Sigmoid colon (tissue), 7 donors: ENCODE results near the gene VMAC. TPM values are rescaled to one million over a fixed set of nuclear protein-coding genes. Genes with fewer than 3 reads are reported as not detected.

Source experiments
- DNase-seq: peaks from one replicate; pipeline ENCODE4 v3.0.0-alpha.2; 2019
- H3K27ac ChIP-seq, 4 donors: fragments of 200-600 bp; sonication (generic); one replicate each; pipeline ENCODE4 v1.5.1; 2016 to 2019; ENCODE audit warnings: mild to moderate bottlenecking in 1 of 4
- H3K27me3 ChIP-seq, 3 donors: fragments of 200-600 bp; sonication (generic); one replicate each; pipeline ENCODE4 v1.5.1; 2019; ENCODE audit warnings: mild to moderate bottlenecking in 1 of 3
- H3K36me3 ChIP-seq, 4 donors: fragments of 200-600 bp; sonication (generic); one replicate each; pipeline ENCODE4 v1.5.1; 2016 to 2019
- H3K4me1 ChIP-seq, 4 donors: fragments of 200-600 bp; sonication (generic); one replicate each; pipeline ENCODE4 v1.5.1; 2017 to 2019
- H3K4me3 ChIP-seq, 4 donors: fragments of 200-600 bp; sonication (generic); one replicate each; pipeline ENCODE4 v1.5.1; 2017 to 2019; ENCODE audit warnings: mild to moderate bottlenecking in 2 of 4, moderate library complexity in 1 of 4
- H3K9me3 ChIP-seq, 4 donors: fragments of 200-600 bp in 3 of 4; sonication (generic) in 3 of 4; one replicate each; pipeline versions ENCODE4 v1.5.1 to v1.6.1; 2013 to 2019
- CTCF ChIP-seq, 4 experiments: fragments of 450-650 bp in 3 of 4; fragments of 200-600 bp in 1 of 4; IDR thresholded peaks; one replicate each; pipeline ENCODE4 v1.5.1; 2016 to 2019; ENCODE audit warnings: antibody characterized with exemption in 4 of 4, mild to moderate bottlenecking in 3 of 4, moderate library complexity in 2 of 4
- EP300 ChIP-seq, 4 donors: sonication (generic); formaldehyde crosslinking; IDR thresholded peaks; one replicate each; pipeline ENCODE4 v1.6.1; 2017; ENCODE audit warnings: antibody characterized with exemption in 4 of 4
- POLR2A ChIP-seq, 2 donors: fragments of 450-650 bp; IDR thresholded peaks; one replicate each; pipeline ENCODE4 v1.6.1; 2016; ENCODE audit warnings: antibody characterized with exemption in 2 of 2, mild to moderate bottlenecking in 2 of 2, moderate library complexity in 2 of 2
- POLR2AphosphoS5 ChIP-seq, 4 donors: sonication (generic); formaldehyde crosslinking; IDR thresholded peaks; one replicate each; pipeline ENCODE4 v1.6.1; 2017; ENCODE audit warnings: antibody characterized with exemption in 4 of 4
- WGBS, 2 donors: extraction: QIAGEN DNeasy Blood & Tissue Kit; methylation state at CpG; one replicate each; pipeline ENCODE4 v1.1.7; 2013; 5-methylcytosine and 5-hydroxymethylcytosine counted together
- intact Hi-C: fragments of 100-400 bp; cut with DNase I; formaldehyde crosslinking; loops from one replicate; pipeline ENCODE4 v1.15.1; 2023
- polyA plus RNA-seq, 3 donors: library from polyadenylated mRNA; stranded (reverse); fragments of 200-250 nt; gene quantifications; one replicate each; pipeline ENCODE4 v1.2.3, GENCODE V29; 2013
- total RNA-seq, 4 donors: library from RNA; depleted of rRNA; stranded (reverse); fragments of >200 nt; gene quantifications; one replicate each; pipeline ENCODE4 v1.1.0, GENCODE V29; 2016
- donor health status: healthy with polysubstance abuse.
- donor health status: Bipolar disorder and iron deficiency.
- donor health status: healthy.

VMAC gene
- total and polyA plus RNA-seq, 7 donors: 1.6 to 14.4 (median 6.4) TPM

- no peaks in the 10 kb centered on the region for H3K27me3 ChIP-seq
- no peaks in the 10 kb centered on the region for H3K9me3 ChIP-seq
- 95 to 96% methylated on average over 21 of the region's 21 CpGs for WGBS, 2 donors
- DNase-seq: no peak
- H3K36me3 ChIP-seq: peaks cover 15 to 58% (median 16%) of the 10 kb centered on the region in 4 donors
- intact Hi-C loops: no loop called here
- no peak for TF ChIP-seq POLR2A (IDR thresholded peaks at IDR 0.05)
- no peak for TF ChIP-seq POLR2AphosphoS5 (IDR thresholded peaks at IDR 0.05)
- no peak for TF ChIP-seq EP300 (IDR thresholded peaks at IDR 0.05)
- no peak for TF ChIP-seq CTCF (IDR thresholded peaks at IDR 0.05)
- H3K4me1 ChIP-seq: peaks cover 0 to 91% (median 63%) of the 10 kb centered on the region in 4 donors
- peak overlapping the region in 3 of 4 donors; percentile 69 to 85 (median 80) for H3K27ac ChIP-seq
- H3K4me3 ChIP-seq: no peak overlapping the region
Observed at GRCh38 chr19:5932609-5933262, 28.1 kb downstream of the VMAC start.

- intact Hi-C loops: no loop called here
- no peak for DNase-seq
- Histone ChIP-seq H3K4me1 (peaks cover 0 to 90% (median 64%) of the 10 kb centered on the region in 4 donors), H3K9me3 (no peaks in the 10 kb centered on the region), H3K27ac (peak overlapping the region; percentile 69 to 85 (median 77)), H3K36me3 (peaks cover 12 to 52% (median 14%) of the 10 kb centered on the region in 4 donors), H3K27me3 (no peaks in the 10 kb centered on the region), H3K4me3 (no peak overlapping the region)
- TF ChIP-seq CTCF (IDR thresholded peaks at IDR 0.05): no peak
- TF ChIP-seq POLR2AphosphoS5 (IDR thresholded peaks at IDR 0.05): peak in 2 of 4 donors; percentile 34 to 42
- no peak for TF ChIP-seq POLR2A (IDR thresholded peaks at IDR 0.05)
- TF ChIP-seq EP300 (IDR thresholded peaks at IDR 0.05): no peak
- 93 to 96% methylated on average over 20 of the region's 20 CpGs for WGBS, 2 donors
Observed at GRCh38 chr19:5933391-5934068, 28.9 kb downstream of the VMAC start.

- Histone ChIP-seq H3K4me1 (peaks cover 0 to 88% (median 65%) of the 10 kb centered on the region in 4 donors), H3K4me3 (no peak overlapping the region), H3K36me3 (peaks cover 7 to 49% (median 11%) of the 10 kb centered on the region in 4 donors), H3K9me3 (no peaks in the 10 kb centered on the region), H3K27me3 (no peaks in the 10 kb centered on the region), H3K27ac (peak overlapping the region; percentile 69 to 85 (median 77))
- intact Hi-C loops: no loop called here
- TF ChIP-seq CTCF (IDR thresholded peaks at IDR 0.05): no peak
- TF ChIP-seq EP300 (IDR thresholded peaks at IDR 0.05): no peak
- no peak for TF ChIP-seq POLR2A (IDR thresholded peaks at IDR 0.05)
- TF ChIP-seq POLR2AphosphoS5 (IDR thresholded peaks at IDR 0.05): no peak
- 94 to 95% methylated on average over 5 of the region's 5 CpGs for WGBS, 2 donors
- DNase-seq: no peak
Observed at GRCh38 chr19:5934069-5934401, 29.4 kb downstream of the VMAC start.

- peaks cover 0 to 49% (median 12%) of the 10 kb centered on the region in 4 donors for H3K36me3 ChIP-seq
- H3K27ac ChIP-seq: peak overlapping the region; percentile 69 to 85 (median 77)
- H3K4me3 ChIP-seq: no peak overlapping the region
- H3K9me3 ChIP-seq: no peaks in the 10 kb centered on the region
- no peak for DNase-seq
- intact Hi-C loops: no loop called here
- H3K4me1 ChIP-seq: peaks cover 0 to 79% (median 65%) of the 10 kb centered on the region in 4 donors
- TF ChIP-seq EP300 (IDR thresholded peaks at IDR 0.05) (no peak), POLR2AphosphoS5 (IDR thresholded peaks at IDR 0.05) (peak in 2 of 4 donors; percentile 3 to 20), POLR2A (IDR thresholded peaks at IDR 0.05) (no peak), CTCF (IDR thresholded peaks at IDR 0.05) (no peak)
- H3K27me3 ChIP-seq: no peaks in the 10 kb centered on the region
- WGBS, 2 donors: 80 to 85% methylated on average over 16 of the region's 16 CpGs
Observed at GRCh38 chr19:5934774-5935472, 30.3 kb downstream of the VMAC start.
